AG20443 (cell line): ENCODE results near the gene HINT2.
A peak's percentile ranks its signal among the peaks of the same experiment; 100 is the strongest.

Experiments used
- DNase-seq: peaks from one replicate; pipeline ENCODE4 v3.0.0; 2012; ENCODE audit warnings: low spot score, mixed read lengths

Gene HINT2

DNA sequence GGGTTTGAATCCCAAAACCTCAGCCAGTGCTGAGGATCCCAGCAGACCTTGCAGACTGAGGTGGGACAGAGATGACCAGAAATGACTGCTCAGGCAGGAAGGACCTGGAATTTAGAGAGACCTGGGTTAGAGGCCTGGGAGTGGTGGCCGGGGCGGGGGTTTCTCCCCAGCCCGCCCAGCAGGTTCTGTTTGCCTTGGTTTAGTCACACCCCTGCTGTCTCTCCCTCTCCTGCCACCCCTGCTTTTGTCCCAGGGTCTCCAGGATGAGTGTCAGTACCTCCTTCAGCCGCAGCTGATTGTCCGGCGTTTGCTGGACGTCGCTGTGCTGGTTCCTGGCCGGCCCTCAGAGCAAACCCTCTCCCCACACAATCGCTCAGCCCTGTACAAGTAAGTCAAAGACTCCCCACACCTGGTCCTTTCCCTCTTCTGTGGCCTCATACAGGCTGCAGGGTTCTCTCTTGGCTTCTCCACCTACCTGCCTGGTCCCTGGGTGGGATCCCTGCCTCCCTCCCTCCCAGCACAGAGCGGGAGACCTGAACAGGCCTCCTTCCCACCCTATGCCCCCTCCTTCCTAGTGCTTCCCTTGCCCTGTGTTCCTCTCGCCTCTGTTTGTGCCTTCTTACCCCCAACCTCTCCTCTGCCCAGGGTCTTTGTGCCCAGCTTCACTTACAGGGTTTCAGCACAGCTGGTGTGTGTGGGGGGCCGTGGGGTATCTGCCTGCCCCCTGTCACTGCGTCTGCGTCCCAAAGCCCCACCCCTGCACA lies 26.2 kb upstream of the HINT2 start:
- no peak for DNase-seq

DNA sequence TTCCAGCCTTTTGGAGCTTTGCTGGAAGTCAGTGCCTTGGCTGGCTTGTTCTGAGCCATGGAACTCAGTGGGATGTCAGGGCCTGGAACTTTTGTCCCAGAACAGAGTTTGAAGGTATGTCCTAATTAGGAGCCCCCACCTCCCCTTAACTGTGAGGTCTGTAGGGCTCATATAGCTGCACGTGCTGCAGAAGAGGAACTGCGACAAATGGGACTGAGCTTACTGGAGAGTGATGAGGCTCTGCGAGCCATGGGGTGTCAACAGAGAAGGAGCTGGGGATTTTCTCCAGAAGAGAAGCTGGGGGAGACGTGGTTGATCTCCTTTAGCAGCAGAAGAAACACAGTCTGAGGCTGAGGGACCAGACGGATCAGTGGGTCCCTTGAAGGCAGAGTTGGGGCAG lies 25.1 kb upstream of the HINT2 start:
- no peak for DNase-seq

DNA sequence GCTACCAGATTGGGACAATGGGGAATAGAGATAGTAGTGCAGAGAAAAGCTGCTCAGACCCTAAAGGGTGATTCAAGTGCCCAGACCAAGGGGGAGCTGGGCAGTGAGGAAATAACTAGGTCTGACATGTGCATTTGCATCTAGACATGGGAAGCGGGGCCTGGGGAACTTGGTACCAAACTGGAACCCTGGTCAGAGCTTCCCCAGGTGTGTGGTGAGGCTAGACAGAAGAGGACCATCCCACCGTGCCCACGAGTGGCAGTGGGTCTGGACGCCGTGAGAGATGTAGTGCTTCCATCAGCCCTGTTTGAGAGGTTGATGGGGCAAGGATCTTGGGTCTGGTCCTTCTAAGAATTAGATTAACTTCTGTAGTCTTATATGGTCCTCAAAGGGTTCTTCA lies 21.8 kb upstream of the HINT2 start:
- DNase-seq = no peak

DNA sequence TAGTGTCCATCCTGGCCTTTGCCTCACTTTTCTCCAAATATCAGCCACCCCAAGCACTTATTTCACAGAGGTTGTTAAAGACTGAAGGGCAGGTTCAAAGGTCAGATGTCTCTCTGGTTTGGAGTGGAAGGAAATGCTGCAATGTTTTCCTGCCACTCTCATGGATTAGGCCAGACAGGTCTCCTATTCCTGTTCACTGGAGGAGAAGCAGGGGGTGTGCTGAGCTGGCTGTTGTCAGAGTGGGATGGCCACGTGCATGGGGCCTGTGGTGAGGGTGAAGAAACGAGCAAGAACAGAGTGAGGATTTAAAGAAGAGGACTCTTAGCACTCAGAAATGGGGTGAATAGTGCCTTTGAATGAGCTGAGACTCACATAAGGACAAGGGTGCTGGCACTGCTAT lies 20.9 kb upstream of the HINT2 start:
- no peak for DNase-seq

DNA sequence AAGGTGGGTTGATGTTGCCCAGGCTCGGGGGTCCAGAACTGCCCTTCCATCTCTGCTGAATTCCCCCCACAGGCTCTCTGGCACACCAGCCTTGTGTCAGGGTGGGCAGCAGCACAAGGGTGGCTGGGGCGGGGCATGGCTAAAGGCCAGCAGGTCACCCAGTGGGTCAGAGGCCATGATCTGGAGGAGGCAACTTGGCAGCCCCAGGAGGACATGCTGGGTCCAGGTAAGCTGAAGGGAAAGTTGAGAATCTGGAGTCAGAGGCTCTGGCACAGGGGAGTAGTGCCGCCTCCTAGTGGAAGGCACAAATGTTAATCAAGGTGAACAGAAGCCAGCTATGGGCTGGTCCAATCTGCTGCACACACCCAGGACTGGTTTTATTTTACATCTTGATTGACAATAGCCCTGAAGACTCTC lies 20.4 kb upstream of the HINT2 start:
- DNase-seq = no peak

DNA sequence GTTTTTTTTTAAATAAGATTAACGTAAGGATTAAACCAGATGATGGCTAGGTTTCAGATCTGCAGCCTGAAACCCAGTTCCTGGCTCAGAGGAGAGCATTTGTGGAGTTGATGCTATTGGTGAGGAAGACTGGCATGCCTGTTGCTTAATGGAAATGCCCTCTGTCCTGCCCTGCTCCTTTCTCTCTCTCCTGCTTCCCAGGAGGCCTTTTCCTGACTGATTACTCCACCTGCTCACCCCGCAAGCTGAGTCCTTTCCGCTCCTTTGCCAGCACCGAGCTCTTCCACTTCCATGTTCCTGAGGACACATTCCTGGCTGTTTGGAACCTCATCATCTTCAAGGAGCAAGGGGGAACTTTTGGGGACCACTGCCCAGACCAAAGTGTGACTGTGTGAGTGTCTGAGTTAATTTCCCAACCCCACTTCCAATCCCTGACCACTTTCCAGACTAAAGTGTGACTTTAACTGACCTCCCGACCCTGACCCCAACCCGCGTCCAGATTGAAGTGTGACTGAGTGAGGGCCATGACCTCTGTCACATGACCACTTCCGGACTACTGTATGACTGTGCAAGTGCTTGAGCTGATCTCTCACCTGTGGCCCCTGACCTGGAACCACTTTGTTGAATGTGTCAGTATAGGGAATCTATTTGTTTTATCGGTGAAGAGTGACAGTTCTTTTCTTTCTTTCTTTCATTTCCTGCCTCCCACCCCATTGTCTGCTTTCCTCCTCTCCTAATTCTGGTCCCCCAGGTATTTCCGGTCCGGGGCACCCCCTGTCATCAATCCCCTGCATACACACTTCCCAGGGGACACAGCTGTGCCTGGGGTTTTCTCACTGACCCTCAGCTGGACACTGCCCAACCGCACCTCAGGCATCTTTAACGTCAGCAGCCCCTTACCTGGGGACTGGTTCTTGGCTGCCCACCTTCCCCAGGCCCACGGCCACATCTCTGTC lies 19.7 kb upstream of the HINT2 start:
- no peak for DNase-seq

DNA sequence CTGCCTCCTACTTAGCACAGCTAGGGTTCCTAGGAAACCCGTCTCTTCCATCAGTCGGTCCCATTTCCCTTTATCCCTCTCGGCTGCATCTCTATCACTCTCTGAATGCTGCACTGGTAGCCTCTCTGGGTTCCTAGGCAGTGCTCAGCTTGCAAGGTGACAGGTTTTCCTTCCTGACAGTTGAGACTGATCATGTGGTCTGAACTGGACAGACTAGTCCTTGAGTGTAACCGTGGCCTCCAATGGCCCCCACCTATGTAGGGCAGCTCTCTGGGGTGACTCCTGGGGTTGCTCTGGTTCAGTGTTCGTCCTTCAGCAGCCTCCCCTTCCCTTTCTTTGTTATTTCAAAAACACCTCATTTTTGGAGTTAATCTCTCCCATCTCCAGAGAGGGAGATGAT lies 18.0 kb upstream of the HINT2 start:
- no peak for DNase-seq

DNA sequence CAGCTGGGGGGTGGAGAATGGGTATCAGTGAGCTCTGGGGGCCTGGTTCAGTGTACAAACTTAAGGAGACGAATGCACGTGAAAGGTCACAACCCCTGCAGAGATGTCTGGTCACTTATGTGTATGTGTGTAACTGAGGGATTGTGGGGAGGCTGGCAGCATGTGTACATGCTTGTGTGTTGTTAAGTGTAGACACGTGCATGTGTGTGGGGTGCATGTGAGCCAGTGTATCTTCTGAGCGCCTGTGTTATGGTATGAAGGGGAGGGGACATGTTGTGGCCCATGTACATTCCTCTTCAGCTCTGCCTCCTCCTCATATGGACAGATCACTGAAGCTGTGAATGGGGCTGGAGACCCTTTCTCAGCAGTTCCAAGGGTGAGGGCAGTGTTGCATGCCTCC lies 16.2 kb upstream of the HINT2 start:
- DNase-seq = no peak

DNA sequence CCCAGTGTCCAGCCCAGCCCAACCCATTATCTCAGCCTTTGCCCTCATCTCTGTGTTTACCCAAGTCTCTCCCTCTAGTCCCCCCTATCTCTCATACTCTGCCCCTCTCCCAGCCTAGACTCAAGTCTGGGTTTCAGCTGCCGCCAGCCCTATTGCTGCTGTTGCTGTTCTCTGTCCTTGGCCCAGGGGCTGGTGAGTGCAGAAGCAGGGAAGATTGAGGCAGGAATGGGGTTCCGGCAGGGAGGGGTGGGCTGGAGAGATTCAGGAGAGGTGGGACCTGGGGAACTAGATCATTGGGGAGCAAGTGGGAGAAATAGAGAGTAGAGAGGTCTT lies 14.9 kb upstream of the HINT2 start:
- no peak for DNase-seq

DNA sequence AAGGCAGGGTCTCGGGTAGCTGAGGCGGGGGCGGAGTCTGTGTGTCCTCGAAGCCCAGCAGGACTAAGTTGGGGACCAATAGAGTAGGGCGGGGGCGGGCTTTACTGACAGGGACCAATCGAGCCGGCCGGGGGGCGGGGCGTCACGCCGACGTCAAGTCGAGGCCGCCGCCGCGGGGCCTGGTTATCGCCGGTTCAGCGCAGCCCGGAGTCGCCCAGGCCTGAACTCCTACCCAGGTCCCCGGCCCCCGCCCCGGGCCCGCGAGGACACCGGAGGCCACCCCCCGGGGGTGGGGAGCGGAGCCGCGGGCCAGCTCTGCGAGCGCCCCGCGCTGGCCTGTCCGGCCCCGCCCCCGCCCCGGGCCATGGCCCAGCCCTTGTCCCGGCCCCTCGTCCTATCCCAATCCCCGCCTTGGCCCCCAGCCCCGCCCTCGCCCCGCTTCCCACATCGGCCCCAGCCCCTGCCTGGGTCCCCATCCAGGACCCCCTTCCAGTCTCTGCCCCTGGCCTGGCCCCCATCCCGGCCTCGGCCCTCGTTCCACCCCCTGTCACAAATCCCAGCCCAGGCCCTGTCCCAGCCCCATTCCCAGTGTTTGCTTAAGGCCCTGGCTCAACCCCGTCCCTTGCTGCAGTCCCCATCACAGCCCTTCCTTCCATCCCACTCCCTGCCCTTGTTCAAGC lies 14.4 kb upstream of the HINT2 start, which contains the start of gene TMEM8B:
Gene TMEM8B, plus strand, starts transcription at position 145 of the 680 bp plus-strand sequence. Its CDS starts 220 bp downstream, at position 365.
- DNase-seq = peak; percentile 96

DNA sequence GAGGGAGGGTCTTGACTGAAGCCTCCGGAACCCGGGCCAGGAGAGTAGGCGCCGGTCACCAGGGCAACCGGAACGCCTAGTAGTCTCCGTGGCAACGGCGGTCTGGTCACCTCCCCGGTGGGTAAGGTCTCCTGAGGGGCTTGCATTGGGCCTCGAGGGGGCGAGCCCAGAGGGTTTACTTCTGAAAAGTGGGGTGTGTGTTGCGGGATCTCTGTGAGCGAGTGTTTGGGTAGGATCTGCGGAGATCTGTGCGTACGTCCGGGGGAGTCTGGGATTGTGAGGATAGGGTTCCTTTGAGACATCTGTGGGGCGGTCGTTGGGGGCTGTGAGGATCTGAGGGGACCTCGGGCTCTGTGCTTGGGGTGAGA lies 13.9 kb upstream of the HINT2 start, which contains the start of gene FAM221B:
Gene FAM221B, minus strand, starts transcription at position 17 of the 368 bp plus-strand sequence. CDS start 2,571 bp downstream, outside the sequence.
- no peak for DNase-seq

DNA sequence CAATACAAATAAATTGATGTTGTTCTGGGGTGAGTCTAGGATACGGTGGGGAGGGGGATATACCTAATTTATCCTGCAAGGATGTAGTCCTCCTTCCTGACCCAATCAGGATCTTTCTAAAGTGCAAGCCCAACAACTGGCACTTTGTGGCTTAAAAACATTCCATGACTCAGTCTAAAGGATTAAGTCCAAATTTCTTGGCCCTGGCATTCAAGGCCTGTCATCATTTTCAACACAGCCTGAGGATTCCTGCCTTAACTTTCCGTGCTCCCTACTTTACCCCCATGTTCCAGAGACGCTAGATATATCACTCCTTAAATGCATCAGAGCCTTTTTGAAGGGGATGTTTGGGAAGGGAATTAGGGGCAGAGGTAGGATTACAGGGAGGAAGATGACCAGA lies 12.6 kb upstream of the HINT2 start:
- peak; percentile 65 for DNase-seq

DNA sequence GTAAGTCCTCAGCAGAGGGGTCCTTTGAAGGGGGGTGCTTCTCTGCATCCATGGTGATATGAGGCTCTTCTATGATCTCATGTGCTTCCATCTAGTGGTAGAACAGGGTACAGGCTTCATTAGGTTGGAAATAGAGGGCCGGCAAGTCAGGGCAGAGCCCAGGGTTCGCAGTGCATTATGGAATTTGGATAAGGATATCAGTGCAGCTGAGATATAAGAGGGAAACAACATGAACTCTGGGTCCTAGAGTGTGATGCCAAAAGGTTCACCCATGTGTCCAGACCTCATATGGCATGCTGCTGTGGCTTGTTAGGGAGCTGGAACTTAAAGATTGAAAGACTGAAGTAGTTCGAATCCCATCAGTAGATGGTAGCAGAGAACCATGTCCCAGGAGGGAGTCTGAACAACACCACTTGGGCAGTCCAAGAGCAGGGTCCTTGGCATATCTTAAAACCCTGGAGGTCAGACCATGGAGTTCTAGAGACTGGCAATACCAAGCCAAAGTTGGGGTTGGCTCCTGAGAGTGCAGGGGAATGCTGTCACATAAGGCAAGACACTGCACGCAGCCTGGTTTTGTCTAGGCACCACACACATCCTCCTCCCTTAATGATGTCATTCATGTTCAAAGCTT lies 11.3 kb upstream of the HINT2 start:
- peak; percentile 61 for DNase-seq

DNA sequence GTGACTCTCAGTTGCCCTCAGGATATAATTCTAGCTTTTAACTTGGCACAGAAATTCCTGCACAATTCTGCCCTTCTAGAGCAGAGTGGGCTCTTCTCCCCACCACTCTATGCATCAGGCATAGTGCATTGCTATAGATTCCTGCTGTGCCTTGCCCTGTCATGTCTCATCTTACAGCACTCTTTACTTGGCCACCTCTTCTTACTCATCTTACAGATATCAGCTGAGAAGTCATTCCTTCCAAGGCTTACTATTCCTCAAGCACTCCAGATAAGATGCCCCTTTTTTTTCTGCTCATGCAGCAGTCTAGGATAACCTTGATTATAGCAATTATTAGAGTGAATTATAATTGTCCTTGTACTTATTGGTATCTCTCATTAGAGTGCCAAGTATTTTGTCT lies 8.1 kb upstream of the HINT2 start:
- no peak for DNase-seq

DNA sequence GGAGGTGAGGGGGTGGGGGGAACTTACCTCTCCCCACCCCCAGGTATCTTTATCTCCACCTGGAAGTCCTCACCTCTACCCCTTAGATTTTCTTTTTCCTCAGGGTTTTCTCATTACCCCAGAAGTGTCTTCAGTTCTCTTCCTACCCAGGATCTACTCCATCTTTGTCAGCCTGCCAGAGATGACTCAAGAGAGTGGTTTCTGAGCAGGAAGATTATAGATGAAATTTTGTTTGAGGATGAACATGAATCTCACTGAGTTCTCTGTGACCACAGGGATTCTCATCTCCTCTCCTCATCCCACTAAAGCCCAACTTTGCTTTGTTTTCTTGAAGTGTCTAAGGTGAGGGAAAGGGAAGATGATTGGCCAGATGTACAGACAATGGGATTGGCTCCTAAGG lies 5.2 kb upstream of the HINT2 start:
- peak; percentile 68 for DNase-seq

DNA sequence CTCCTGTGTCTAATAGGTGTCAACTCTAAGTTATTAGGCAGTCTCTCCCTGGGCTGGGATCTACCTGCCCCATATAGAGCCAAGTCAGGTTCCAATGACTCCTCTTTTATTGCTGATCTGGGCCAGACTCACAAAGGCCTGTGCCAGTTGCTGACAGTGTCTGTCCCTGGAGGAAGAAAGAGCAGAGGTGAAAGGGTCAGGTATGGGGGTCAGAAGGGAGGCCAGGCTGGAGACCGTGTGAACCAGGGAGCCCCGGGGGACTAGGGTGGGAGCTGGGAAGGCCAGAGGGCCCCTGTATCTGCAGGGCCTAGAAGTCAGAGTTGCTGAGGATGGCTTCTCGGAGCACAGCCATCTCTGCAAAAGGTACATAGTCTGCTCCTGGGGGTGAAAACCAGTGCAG lies 3.5 kb upstream of the HINT2 start:
- no peak for DNase-seq

DNA sequence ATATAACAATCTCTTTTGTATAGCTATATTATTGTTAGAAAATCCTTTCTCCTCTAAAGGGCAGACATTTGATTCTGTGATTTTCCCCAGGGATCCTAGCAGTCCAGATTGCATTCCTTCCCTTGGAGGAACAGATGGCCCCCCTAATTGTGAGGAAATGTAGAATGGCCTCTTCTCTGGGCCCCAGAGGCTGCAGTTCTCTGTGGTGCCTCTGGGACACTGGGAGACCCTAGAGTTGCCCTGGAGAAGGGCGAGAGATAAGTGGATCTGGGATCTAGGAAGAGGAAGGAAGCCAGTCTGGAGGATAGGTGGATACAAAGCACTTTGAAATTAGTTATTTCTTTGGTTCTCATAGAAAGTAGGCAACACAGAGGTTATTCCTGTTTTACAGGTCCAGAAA lies 1.9 kb upstream of the HINT2 start:
- no peak for DNase-seq

DNA sequence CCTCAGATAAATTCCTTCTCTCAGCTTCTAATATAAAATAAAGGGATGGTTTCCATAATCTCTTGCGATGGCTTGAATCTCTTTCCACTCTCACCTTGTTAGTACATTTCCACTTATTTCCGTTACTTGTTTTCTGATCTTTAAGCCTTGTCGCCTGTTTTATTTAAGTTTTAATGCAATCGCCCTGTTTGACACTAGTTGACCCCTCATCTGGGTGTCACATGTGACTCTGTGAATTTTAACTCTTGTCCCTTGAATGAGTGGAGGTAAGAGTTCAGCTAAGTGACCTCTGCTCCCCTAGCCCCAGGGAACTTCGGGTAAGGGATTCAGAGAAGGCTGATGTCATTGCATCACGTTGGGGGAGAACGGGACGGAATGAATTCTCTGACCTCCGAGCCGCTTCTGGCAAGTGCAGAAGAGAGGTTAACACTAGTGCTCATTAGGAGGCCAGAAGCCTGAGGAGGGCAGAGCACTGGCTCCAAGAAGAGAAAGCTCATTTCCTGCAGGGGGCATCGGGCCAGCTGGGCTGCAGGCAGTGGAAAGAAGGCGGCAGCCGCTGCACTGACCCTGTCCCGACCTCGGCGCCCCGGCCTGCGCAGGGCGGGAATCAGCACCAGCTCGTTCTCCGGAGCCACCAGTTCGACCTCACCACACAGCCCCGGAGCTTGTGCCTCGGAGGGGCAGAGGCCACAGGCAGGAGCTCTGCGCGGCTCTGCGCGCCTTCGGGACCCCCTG lies 569 bp downstream of the HINT2 start:
- DNase-seq = peak; percentile 73

DNA sequence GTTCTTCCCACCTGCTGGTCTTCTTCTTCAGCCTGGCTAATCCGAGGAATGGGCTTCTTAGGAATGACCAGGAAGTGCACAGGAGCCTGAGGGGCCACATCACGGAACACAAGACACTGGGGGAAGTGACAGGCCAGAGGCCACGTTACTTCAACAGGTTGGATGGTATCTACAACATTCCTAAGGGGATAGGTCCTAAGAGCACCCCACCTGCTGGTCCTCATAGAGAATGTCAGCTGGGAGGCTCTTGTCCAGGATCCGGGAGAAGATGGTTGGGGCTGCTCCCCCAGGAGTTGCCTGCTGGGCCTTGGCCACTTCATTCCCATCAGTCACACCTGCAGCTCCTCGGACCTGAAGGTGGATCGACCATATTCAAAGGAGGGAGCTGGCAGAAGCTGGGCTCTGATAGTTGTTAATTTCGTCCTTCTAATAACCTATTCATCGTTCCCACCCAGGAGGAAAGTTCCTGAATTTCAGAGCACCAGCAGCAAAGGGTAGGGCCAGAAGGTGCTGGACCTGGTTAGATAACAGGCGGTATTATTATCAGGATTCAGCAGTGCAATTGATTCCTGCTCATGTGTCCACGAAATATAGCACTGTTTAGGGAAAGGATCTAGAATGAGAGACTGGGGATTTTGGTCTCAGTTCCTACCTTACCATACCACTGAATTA lies 1.3 kb downstream of the HINT2 start:
- DNase-seq = no peak

DNA sequence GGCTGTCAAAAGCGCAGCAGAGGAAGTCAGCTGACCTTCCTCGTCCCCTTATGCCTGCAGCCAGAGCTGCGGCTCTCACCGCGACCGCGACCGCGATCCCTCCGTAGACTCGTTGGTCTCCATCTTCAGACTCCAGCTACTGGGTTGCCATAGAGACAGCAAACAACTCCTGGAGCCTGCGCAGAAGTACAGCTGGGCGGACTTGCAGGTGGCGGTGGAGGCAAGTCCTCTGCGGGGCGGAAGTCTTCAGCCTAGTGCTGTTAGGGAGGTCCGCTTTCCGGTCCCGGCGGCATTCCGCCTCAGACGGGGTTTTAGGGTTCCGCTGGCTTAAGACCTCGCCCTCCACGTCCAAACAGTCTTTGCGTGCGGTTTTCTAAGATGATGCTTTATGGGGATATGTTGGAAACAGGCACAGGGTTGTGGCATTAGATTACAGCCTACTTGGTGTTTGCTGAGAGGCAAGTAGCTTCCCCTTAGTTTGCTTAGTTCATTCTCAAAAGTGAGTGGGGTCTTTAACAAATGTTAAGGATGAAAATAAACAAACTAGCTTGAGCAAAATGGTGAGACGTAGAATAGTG lies 2.7 kb downstream of the HINT2 start, which contains the start of gene SPAG8:
Gene SPAG8, minus strand, starts transcription at position 238 of the 578 bp plus-strand sequence. Its CDS starts 115 bp downstream, at position 123.
- peak; percentile 96 for DNase-seq
